ENCODE measurements around the gene MYEOV.

- TF ChIP-seq CTCF (IDR thresholded peaks at IDR 0.05), result no peak
- TF ChIP-seq EP300 (IDR thresholded peaks at IDR 0.05), result no peak
- no peak for TF ChIP-seq POLR2A (IDR thresholded peaks at IDR 0.05; ENCODE audit: low read depth)
These were observed 39.3 kb downstream of the MYEOV start for GRCh38 chr11:69333149-69333710.

Data from esophagus muscularis mucosa (tissue), 4 donors.